Naive thymus-derived CD4-positive, alpha-beta T cell (primary cell): Measurements from ENCODE around the gene HRNR. TPM values are rescaled to one million over a fixed set of nuclear protein-coding genes. Genes with fewer than 3 reads are reported as not detected.

Source experiments
- polyA plus RNA-seq, 2 donors: library from polyadenylated mRNA; unstranded; fragments of 300-500 nt; fragmentation: Illumina TruSeq; gene quantifications; one replicate each; pipeline ENCODE4 v1.2.3, GENCODE V29; 2021
- total RNA-seq, 6 experiments: library from RNA in 5 of 6; stranded (reverse) in 5 of 6; gene quantifications; 1 replicate in 5 of 6; 2 replicates in 1 of 6; pipeline ENCODE4 v1.2.3 and lab custom pipeline; 2021 to 2026

The HRNR gene
- total and polyA plus RNA-seq, 7 experiments from 2014 or later = not detected

Other genes with a start within 250 kb of the HRNR start
- gene S100A10, start 230.3 kb downstream of the HRNR start, total RNA-seq = 100 to 1,000 TPM; 131 to 361 (median 143) TPM
- gene S100A10, start 230.3 kb downstream of the HRNR start, polyA plus RNA-seq = 100 to 1,000 TPM; 458 to 492 TPM
- gene S100A11, start 187.2 kb downstream of the HRNR start, total RNA-seq = 100 to 1,000 TPM in 2 of 5 experiments, 10 to 100 TPM in 3; 28.6 to 442 (median 96.5) TPM
- 100 to 1,000 TPM; 189 to 210 TPM for gene S100A11, start 187.2 kb downstream of the HRNR start, polyA plus RNA-seq
- not detected for gene TCHHL1, start 135.1 kb downstream of the HRNR start, total RNA-seq
- gene TCHHL1, start 135.1 kb downstream of the HRNR start, polyA plus RNA-seq = not detected
- under 1 TPM in 1 of 5 experiments, not detected in 4; 0.02 TPM for gene TCHH, start 108.7 kb downstream of the HRNR start, total RNA-seq
- not detected for gene TCHH, start 108.7 kb downstream of the HRNR start, polyA plus RNA-seq
- gene RPTN, start 65.0 kb downstream of the HRNR start, total RNA-seq = not detected
- gene RPTN, start 65.0 kb downstream of the HRNR start, polyA plus RNA-seq = not detected
- gene FLG, start 101.0 kb upstream of the HRNR start, total RNA-seq = not detected
- not detected for gene FLG, start 101.0 kb upstream of the HRNR start, polyA plus RNA-seq
- not detected for gene FLG2, start 135.8 kb upstream of the HRNR start, total RNA-seq
- not detected for gene FLG2, start 135.8 kb upstream of the HRNR start, polyA plus RNA-seq
- gene CRNN, start 190.1 kb upstream of the HRNR start, total RNA-seq = not detected
- not detected for gene CRNN, start 190.1 kb upstream of the HRNR start, polyA plus RNA-seq